BE2C (cell line): ENCODE measurements around the gene KCTD13.
"Not testable (repeated sequence)": the region's sequence is repeated elsewhere in the genome, so short reads cannot be mapped to it uniquely, and the experiment has no call there.

Experiments
- DNase-seq: peaks from one replicate; pipeline ENCODE4 v3.0.0-alpha.2; 2020
- H3K27me3 ChIP-seq: fragments of 250-450 bp; sonication (Bioruptor Pico); 2 replicates; pipeline ENCODE4 v1.5.1; 2020; ENCODE audit warnings: mild to moderate bottlenecking
- H3K36me3 ChIP-seq: fragments of 250-450 bp; sonication (Bioruptor Pico); 2 replicates; pipeline ENCODE4 v1.5.1; 2020; ENCODE audit warnings: mild to moderate bottlenecking
- H3K4me1 ChIP-seq: fragments of 250-450 bp; sonication (Bioruptor Pico); 2 replicates; pipeline ENCODE4 v1.5.1; 2020
- H3K4me3 ChIP-seq: 2 replicates; pipeline ENCODE4 v1.5.1; 2011; ENCODE audit warnings: low read depth, low read length
- H3K9me3 ChIP-seq: fragments of 250-450 bp; sonication (Bioruptor Pico); 2 replicates; pipeline ENCODE4 v1.5.1; 2020
- CTCF ChIP-seq: IDR thresholded peaks from 2 replicates; pipeline ENCODE4 v1.5.1; 2012; ENCODE audit warnings: mild to moderate bottlenecking, low read depth, low read length

The KCTD13 gene

DNA sequence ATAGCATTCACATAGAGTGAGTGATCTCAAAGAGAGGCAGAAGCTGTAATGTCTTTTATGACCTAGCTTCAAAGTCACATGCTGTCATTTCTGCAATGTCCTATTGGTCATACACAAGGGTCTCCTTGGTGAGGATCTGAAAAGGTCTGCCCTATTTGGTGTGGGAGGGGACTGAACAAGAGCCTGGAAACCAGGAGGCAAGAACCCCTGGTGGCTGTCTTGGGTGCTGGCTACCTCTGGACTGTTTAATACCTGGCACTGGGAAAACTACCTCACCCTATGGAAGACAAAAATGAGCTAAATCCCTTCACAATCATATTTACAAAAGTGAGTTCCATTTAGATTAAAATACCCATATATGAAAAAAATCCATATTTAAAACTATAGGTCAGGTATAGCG is 9.0 kb downstream of the KCTD13 start:
- no peak for DNase-seq
- Histone ChIP-seq H3K36me3 (no peaks in the 10 kb centered on the region; the same call in 1 of the 2 replicates), H3K4me1 (no peaks in the 10 kb centered on the region), H3K9me3 (no peaks in the 10 kb centered on the region), H3K27me3 (no peaks in the 10 kb centered on the region), H3K4me3 (no peak overlapping the region)
- peak; percentile 14; the same call in 1 of the 2 replicates for TF ChIP-seq CTCF

DNA sequence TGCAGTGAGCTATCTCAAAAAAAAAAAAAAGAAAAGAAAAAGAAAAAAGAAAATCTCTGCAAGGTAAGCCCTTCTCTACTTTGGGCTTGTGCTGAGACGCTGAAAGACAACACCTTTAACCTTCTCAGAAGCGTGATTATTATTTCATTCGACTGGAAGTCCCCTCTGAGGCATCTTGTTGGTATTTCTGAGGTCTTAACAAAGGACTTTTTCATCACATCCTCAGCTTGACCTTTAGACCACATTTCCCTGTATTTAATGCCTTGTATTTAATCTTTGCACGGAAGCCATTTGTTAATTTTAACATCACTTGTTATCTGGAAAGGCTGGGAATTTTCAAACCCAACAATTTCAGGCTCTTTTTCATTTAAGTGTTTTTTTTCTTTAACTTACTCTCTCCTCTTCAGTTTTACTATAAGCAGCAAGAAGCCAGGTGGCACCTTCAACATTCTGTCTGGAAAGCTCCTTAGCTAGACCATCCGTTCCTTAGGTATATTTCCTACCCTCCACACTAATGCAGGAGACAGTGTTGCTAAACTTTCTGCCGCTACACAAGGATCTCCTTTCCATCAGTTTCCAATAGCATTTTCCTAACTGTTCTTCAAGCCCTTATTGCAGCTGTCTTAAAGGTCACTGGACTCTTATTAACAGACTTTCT is 10.3 kb downstream of the KCTD13 start:
- no peaks in the 10 kb centered on the region for H3K27me3 ChIP-seq
- no peaks in the 10 kb centered on the region for H3K9me3 ChIP-seq
- no peaks in the 10 kb centered on the region for H3K4me1 ChIP-seq
- TF ChIP-seq CTCF, result no peak
- peaks cover 4% of the 10 kb centered on the region for H3K36me3 ChIP-seq
- DNase-seq, result no peak
- H3K4me3 ChIP-seq, result no peak overlapping the region

DNA sequence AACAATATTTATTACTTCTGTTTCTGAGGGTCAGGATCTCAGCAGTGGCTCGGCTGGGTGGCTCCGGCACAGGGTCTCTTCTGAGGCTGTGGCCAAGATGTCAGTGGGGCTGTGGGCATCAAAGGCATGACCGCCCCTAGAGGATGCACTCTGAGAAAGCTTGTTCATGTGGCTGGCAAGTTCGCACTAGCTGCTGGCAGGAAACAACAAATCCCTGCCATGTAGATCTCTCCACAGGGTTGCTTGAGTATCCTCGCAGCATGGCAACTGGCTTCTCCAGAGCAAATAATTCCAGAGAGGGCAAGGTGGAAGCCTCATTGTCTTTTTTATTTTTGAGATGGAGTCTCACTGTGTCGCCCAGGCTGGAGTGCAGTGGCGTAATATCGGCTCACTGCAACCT is 12.5 kb downstream of the KCTD13 start:
- H3K36me3 ChIP-seq, result peaks cover 6% of the 10 kb centered on the region; the same call in 1 of the 2 replicates

GRCh38 chr16:29912087-29912486 is 13.9 kb downstream of the KCTD13 start:
- Histone ChIP-seq H3K9me3 (no peaks in the 10 kb centered on the region), H3K36me3 (peaks cover 9% of the 10 kb centered on the region), H3K4me1 (no peaks in the 10 kb centered on the region), H3K4me3 (no peak overlapping the region), H3K27me3 (no peaks in the 10 kb centered on the region)
- no peak for TF ChIP-seq CTCF
- no peak for DNase-seq

More for the DNA sequence above, 12.5 kb downstream of the KCTD13 start:
- Histone ChIP-seq H3K27me3 (no peaks in the 10 kb centered on the region), H3K4me3 (no peak overlapping the region), H3K4me1 (no peaks in the 10 kb centered on the region), H3K9me3 (no peaks in the 10 kb centered on the region)
- no peak for TF ChIP-seq CTCF
- DNase-seq, result no peak

DNA sequence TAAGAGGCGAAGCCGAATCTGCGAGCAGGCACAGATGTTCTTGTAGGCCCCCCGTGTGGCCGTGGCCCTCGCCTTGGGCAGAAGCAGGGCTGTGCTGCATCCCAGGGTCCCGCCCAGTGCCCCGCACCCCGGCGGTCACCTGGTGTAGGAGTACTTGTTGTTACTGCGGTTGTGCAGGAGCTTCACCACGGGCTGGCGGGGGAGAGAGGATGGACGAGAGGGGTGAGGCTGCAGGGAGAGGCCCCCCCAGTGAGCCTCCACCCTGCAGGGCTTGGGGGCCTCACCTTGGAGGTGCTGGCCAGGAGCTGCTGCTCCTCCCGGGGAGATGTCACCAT is 14.4 kb downstream of the KCTD13 start:
- Histone ChIP-seq H3K9me3 (no peaks in the 10 kb centered on the region), H3K4me1 (no peaks in the 10 kb centered on the region), H3K36me3 (peaks cover 14% of the 10 kb centered on the region), H3K27me3 (no peaks in the 10 kb centered on the region), H3K4me3 (no peak overlapping the region)
- DNase-seq, result no peak
- TF ChIP-seq CTCF, result no peak

- no peak for DNase-seq
- H3K9me3 ChIP-seq, result no peaks in the 10 kb centered on the region
- TF ChIP-seq CTCF, result no peak; the same call in 1 of the 2 replicates
- peaks cover 16% of the 10 kb centered on the region for H3K36me3 ChIP-seq
- no peaks in the 10 kb centered on the region for H3K4me1 ChIP-seq
- no peak overlapping the region for H3K4me3 ChIP-seq
- no peaks in the 10 kb centered on the region for H3K27me3 ChIP-seq
These were observed 15.0 kb downstream of the KCTD13 start for GRCh38 chr16:29910819-29911675.

- not testable (repeated sequence) for H3K27me3 ChIP-seq, H3K4me1 ChIP-seq, DNase-seq, H3K4me3 ChIP-seq, H3K9me3 ChIP-seq
- peaks cover 21% of the 10 kb centered on the region for H3K36me3 ChIP-seq
These were observed 16.2 kb downstream of the KCTD13 start for GRCh38 chr16:29909851-29910250.
